ENCODE results near the gene CCDC90B.
"Not testable (repeated sequence)": the region's sequence is repeated elsewhere in the genome, so short reads cannot be mapped to it uniquely, and the experiment has no call there.

CCDC90B gene

GRCh38 chr11:83285151-83285770, 906 bp downstream of the CCDC90B start:
- peak; percentile 80 for DNase-seq

- DNase-seq, result no peak
These were observed 1.5 kb downstream of the CCDC90B start for GRCh38 chr11:83284501-83285150.

GRCh38 chr11:83282084-83282716, 4.0 kb downstream of the CCDC90B start:
- DNase-seq, result no peak

DNA sequence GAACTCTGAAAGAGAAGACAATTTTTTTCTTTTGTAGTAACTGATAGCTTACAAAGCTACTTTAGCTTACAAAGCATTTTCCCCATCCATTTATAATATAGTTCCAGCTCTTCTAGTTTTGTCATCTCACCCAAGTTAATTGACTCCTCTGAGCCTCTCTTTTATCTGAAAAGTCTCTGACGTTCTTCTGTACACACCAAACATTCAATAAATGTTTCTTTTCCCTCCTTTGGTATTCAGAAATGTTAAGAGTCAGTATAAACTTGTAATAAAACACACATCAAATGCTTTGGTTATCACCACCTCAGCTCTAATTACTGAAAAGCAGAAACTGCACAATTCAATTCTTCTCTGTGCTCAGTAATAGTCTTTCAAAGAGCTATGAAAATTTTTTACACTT, 5.9 kb downstream of the CCDC90B start:
- DNase-seq, result no peak

GRCh38 chr11:83278351-83278750, 7.8 kb downstream of the CCDC90B start:
- no peak for DNase-seq

DNA sequence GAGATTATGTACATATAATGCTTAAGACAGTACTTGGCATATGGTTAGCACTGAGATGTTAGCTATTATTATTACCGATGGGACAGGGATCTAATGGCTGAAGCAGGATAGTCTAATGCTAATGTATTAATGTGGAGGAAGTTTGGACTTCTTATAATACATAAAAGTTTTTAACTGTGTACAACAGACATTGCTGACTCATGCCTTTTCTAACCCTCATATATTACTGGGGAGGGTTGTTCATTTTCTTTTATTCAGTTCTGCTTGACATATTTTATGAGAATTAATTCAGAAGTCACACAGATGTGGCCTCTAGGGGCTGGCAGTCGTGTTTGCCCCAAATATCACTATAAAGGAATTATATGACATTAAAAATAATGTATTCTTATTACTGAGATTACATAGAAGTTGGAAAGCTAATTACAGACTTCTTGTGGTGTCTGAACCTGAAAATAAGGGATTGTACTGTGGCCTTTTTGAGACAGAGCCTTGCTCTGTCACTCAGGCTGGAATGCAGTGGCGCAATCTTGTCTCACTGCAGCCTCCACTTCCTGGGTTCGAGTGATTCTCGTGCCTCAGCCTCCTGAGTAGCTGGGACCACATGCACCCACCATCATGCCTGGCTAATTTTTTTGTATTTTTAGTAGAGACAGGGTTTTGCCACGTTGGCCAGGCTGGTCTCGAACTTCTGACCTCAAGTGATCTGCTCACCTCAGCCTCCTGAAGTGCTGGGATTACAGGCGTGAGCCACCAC, 10.1 kb downstream of the CCDC90B start:
- DNase-seq, result no peak

DNA sequence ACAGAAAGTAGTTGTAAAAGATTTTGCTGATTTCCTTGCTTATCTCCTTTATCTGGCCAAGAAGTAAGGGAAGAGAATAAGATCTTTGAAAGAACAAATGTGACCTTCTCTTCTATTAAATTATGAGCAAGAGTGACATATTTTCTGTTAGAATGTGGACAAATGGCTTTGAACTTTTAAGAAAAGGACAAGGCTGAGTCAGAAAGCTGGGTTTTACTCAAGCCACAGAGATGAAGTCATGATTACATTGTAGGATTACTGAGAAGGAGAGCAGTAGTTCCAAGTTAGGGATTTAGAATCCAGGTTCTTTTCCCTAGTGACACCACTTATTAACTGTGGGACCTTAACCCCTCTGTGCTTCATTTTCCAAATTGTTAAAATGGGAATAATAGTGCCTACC, 13.5 kb downstream of the CCDC90B start:
- no peak for DNase-seq

DNA sequence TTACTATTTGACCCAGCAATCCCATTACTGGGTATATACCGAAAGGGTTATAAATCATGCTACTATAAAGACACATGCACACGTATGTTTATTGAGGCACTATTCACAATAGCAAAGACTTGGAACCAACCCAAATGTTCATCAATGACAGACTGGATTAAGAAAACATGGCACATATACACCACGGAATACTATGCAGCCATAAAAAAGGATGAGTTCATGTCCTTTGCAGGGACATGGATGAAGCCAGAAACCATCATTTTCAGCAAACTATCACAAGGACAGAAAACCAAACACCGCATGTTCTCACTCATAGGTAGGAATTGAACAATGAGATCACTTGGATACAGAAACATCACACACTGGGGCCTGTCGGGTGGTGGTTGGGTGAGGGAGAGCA, 14.4 kb downstream of the CCDC90B start:
- not testable (repeated sequence) for DNase-seq

DNA sequence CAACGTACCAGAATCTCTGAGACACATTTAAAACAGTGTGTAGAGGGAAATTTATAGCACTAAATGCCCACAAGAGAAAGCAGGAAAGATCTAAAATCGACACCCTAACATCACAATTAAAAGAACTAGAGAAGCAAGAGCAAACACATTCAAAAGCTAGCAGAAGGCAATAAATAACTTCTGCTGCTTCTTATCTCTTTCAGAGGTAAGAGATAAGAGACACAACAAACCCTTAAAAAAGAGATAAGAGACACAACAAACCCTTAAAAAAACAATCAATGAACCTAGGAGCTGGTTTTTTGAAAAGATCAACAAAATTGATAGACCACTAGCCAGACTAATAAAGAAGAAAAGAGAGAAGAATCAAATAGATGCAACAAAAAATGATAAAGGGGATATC, 17.1 kb downstream of the CCDC90B start:
- not testable (repeated sequence) for DNase-seq

DNA sequence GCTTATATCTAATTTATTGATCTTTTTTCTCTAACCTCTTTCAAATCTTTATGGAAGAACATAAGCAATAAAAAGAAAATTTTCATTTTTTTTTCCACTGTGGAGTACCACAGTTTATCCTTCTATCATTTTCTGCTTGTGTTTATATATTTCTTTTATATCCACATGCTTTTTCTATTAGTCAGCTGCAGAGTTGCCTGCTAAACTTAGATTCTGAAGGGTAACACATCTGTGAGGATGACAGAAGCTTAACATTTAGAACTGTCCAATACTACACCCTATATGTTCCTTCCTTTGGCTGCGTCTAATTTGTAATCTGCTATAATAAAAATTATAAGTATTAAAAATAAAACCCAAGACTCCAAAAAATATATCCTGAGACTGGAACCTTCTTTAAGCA, 20.8 kb downstream of the CCDC90B start:
- DNase-seq, result no peak

- DNase-seq, result no peak
These were observed 26.6 kb downstream of the CCDC90B start for GRCh38 chr11:83259559-83259958.

DNA sequence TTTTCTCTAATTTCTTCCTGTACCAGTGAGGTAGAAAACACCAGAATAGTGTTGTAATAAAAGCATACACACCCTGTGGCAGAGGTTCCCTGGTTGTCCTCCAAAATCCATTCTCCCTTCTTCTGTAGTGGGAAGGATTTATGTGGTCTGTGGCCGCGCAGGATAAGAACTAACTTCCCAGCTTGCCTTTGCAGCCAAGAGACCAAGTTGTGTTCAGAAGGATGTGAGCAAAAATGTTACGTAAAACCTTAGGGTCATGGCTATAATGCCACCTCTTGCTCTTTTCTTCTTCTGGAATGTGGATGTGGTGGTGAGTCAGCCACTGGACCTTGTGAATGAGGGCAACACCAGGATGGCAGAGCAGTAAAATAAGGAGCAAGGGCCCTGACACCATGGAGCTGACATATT, 28.4 kb downstream of the CCDC90B start:
- no peak for DNase-seq

GRCh38 chr11:83256602-83257340, 29.4 kb downstream of the CCDC90B start:
- DNase-seq, result no peak

DNA sequence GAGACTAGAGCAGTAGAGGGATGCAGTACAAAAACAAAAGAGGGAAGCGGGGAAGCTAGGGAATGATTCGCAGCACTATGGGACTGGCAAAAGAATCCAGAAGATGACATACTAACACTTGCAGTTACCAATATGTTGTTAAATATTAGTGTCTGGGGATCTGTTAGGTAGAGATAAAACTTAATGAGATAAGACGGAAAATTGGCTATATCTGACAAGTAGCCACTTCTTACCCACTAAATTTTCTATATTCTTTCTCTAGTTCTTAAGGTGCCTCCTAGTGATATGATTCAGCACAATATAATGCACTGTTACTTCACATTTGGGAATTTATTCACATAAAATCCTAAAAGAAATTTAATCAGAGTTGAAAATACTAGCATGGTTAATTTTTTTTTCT, 30.8 kb downstream of the CCDC90B start:
- no peak for DNase-seq

DNA sequence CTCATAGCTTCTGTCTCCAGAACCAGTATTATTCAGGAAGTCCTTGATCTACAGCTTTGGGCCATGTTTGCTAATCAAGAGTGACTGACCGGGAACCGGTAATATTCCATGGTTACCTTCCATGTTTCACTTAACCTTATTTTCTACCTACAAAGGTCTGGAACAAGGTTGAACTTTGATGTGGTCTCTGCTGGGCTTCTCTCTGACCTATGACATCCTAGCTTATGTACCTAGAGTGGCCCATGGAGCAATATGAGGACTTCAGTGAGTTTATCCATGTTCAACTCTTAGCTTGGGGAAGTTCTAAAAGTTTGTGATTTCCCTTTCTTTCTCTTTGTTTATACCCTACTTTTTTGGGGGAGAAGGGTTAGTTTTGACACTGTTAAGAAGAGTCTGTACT, 33.2 kb downstream of the CCDC90B start:
- DNase-seq, result no peak

DNA sequence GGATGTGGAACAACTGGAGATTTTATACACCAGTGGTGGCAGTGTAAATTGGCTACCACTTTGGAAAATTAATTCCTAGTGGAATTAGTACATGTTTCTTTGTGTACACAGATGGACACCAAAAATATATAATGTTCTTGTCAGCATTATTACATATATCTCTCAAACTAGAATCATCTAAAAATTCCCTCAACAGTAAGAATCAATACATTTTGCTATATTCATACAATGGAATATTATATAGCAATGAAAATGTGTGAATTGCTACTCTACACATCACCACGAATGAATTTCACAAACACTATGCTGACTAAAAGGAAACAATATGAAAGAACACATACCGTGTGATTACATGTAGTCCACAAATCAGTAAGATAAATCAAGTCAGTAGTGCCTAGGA, 33.9 kb downstream of the CCDC90B start:
- no peak for DNase-seq

DNA sequence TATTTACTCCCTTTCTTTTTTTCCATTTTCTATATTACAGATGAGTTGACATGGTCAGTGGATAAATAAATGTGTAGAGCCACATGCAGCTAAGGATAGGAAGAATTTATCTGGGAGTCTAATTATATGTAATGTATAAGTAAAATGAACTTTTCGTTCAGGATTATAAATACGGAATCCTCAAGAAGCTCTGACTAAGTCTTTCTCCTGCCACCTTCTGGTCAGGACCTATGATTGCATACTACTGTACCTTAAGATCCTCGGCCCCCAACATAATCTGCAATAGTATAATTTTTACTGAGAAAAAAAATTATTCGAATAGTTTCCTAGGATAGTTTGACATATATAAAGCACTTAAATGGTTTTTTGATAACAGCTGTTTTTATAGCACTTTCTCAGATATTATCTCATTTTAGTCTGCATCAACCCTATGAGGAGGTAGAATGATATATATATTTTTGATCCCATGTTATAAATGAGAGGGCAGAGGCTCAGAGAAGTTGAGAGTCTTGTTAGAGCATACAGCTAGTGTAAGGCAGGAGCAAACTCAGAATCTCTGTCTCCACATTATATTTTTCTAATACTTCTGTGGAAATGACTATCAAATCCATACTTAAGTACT, 36.1 kb downstream of the CCDC90B start:
- peak; percentile 9 for DNase-seq

- DNase-seq, result no peak
These were observed 36.7 kb downstream of the CCDC90B start for GRCh38 chr11:83249445-83249844.

DNA sequence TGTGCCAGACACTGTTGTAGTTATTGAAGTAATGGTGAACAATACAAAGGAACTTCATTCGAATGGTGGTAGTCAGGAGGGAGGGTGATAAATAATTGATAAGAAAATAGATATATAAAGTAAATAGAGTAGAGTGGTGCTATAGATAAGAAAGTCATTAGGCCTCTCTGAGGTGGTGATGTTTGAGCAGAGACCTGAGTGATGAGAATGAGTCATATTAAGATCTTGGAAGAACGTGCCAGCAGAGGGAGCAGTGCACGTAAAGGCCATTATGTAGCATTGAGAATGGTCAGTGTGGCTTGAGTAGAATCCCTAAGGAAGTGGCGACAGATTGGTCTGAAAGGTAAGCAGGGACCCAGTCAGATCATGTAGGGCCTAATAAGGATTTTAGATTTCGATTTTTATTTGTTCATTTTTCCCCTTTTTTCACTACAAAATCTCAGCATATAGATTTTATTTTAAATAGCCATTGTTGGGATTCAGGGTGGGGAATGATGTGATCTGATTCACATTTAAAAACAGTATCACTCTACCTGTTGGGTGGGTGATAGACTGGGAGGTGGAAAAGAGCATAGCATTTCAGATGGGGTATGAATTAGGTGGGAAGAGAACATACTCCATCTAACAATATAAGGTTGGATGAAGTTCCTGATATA, 44.7 kb downstream of the CCDC90B start:
- DNase-seq, result no peak

DNA sequence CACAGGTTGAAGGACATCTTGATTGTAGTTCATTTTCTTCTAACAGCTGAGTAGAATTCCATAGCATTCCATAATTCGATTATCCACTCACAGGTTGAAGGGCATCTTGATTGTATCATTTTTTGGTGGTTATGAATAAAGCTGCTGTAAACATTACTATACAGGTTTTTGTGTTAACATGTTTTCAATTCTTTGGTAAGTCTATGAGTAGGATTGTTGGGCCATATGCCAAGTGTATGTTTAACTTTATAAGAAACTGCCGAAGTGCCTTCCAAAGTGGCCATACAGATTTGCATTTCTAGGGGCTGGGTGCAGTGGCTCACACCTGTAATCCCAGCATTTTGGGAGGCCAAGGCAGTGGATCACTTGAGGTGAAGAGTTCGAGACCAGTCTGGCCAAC, 48.1 kb downstream of the CCDC90B start:
- no peak for DNase-seq

GRCh38 chr11:83235825-83236224, 50.3 kb downstream of the CCDC90B start:
- DNase-seq, result no peak

DNA sequence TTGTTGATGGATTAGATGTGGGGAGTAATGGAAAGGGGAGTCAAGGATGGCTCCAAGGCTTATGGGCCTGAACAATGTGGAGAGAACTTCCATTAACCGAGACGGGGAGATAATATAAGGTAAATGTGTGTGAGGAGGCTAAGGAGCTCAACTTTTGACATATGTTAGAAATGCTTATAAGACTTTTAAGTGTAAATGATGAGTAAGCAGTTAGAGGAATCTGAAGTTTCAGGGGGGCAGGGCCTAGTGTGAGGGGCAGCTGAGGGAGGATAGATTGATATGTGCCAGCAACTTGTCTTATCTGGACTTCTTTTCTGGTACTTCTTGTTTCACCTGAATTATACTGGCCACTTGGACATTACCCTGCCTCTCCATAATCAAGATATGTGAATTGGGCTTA, 62.7 kb downstream of the CCDC90B start:
- no peak for DNase-seq

Data from GF-D8 (cell line).